Fibroblast of villous mesenchyme (primary cell): ENCODE results near the gene CATSPER3. TPM values are rescaled to one million over a fixed set of nuclear protein-coding genes. Genes with fewer than 3 reads are reported as not detected.

Experiments
- DNase-seq: peaks from one replicate; pipeline ENCODE4 v3.0.0-alpha.2; 2010; ENCODE audit warnings: low read depth
- H3K4me3 ChIP-seq: 2 replicates; pipeline ENCODE4 v1.5.1; 2011; ENCODE audit warnings: low read depth, mild to moderate bottlenecking, low read length
- total RNA-seq: library from RNA; depleted of rRNA; stranded (reverse); fragments of >200 nt; gene quantifications from 2 replicates; pipeline ENCODE4 v1.2.3, GENCODE V29; 2012
- TF ChIP-seq, protein P1 (sequence below): IDR thresholded peaks from 2 replicates; pipeline ENCODE4 v1.5.1; 2012; ENCODE audit warnings: low read depth, mild to moderate bottlenecking, low read length; ENCODE audit not compliant: insufficient read depth

The CATSPER3 gene
- total RNA-seq, 1 donor, result under 0.01 TPM

DNA sequence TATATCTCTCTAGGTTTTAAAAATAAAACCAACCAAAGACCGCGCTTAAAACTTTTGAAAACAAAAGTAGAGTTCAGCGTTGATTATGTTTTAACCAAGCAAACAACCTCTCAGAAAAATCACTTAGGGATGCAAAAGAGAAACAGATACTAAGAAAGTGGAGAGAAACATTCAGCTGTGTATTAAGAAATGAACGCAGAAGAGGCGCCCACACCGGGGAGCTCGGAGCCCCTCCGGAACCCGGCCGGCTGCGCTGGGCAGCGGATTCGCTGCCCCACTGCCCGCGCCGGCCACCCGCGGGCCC is 64.9 kb downstream of the CATSPER3 start:
- no peak for DNase-seq
- peak overlapping the region; percentile 88 for H3K4me3 ChIP-seq
- TF ChIP-seq, protein P1, sequence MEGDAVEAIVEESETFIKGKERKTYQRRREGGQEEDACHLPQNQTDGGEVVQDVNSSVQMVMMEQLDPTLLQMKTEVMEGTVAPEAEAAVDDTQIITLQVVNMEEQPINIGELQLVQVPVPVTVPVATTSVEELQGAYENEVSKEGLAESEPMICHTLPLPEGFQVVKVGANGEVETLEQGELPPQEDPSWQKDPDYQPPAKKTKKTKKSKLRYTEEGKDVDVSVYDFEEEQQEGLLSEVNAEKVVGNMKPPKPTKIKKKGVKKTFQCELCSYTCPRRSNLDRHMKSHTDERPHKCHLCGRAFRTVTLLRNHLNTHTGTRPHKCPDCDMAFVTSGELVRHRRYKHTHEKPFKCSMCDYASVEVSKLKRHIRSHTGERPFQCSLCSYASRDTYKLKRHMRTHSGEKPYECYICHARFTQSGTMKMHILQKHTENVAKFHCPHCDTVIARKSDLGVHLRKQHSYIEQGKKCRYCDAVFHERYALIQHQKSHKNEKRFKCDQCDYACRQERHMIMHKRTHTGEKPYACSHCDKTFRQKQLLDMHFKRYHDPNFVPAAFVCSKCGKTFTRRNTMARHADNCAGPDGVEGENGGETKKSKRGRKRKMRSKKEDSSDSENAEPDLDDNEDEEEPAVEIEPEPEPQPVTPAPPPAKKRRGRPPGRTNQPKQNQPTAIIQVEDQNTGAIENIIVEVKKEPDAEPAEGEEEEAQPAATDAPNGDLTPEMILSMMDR, result no peak

DNA sequence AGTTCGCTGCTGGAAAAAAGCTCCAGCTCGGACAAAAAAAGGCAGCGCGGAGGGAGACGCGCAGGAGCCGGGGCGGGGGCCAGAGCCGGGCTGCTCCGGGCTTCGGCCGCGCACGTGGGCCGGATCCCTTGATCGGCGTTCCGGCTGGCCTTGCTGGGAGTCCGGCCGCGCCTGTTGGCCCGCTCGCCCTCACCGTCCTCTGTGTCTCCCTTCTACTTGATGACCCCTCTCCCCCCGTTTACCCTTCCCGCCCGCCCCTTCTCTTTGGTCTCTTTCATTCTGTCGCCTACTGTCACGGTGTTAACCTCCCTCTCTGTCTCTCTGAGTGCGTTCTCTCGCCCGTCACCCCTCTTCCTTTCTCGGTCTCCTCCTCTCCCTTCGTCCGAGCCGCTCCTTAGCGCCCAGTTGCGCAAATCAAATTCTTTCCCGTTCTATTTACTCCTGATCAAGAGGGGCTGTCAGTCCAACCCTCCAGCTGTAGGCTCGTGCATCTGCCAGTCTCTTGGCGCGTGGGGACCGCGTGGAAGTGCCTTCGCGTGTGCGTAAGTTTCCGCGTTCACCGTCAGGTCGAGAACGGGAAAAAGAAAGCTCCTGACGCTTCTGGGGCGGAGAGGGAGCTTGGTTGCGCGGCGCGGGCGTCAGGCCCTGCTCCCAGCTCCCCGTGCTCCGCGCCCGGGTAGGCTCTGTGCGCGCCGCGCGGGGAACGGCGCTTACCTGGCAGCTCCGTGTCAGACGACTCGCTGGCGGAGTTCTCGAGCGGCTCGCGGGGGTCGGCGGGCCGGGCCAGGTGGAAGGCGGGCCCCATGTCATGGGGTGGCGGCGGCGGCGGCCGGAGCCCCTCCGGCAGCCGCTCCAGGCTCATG is 65.5 kb downstream of the CATSPER3 start:
- peak; percentile 56 for DNase-seq
- TF ChIP-seq, protein P1, result no peak
- peak overlapping the region; percentile 88 for H3K4me3 ChIP-seq

DNA sequence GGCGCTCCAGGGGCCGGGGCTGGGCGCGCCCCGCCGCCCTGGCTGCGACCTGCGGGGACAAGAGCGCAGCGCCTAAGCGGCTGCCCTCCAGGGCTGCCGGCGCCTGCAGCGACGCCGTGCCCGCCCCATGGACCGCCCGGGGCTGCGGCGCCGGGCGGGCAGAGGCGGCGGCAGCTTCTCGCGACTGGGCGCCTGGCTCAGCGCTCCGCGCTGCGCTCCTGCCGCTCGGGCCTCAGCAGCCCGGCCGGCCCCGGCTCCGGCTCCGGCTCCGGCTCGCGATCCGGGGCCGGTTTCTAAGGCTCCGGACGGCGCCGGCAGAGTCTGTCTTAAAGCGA is 66.2 kb downstream of the CATSPER3 start, which contains the start of gene PITX1:
Gene PITX1, minus strand, starts transcription at position 328 of the 335 bp plus-strand sequence. CDS start 347 bp downstream, outside the sequence.
- DNase-seq, result no peak
- H3K4me3 ChIP-seq, result peak within 1 kb of the TSS; percentile 88
- TF ChIP-seq, protein P1, result no peak

DNA sequence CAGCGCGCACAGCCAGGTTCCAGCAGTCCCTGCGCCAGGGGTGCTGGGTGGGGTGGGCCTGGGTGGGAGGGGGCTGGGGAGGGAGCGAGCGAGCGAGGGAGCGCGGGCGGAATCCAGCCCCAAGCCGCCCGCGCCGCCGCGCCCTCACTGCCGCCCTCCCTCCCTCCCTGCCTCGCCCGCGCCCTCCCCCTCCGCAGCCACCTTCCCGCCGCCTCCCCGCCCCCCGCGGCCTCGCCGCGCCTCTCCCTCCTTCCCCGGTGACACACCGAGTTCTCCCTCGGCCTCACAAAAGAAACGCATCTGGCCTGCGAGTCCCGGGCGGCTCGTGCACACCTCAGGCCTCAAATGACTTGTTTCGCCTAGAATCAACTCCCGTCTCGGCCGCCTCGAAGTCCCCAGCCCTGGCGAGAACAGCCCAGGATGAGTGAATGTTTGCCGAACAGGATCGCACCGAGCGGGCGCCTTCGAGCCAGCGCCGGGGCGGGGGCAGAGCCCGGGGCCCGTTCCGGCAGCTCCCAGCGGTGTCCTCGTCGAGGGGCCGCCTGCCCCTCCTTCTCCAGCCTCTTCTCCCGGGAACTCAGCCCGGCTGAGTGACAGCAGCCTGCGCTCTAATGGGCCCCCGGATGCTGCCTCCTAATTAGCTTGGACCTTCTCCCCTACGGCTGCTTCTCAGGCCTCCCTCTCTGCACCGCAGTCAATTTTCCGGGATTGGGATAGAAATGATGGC is 66.7 kb downstream of the CATSPER3 start:
- TF ChIP-seq, protein P1, result no peak
- peak; percentile 76 for DNase-seq
- peak overlapping the region; percentile 88 for H3K4me3 ChIP-seq

DNA sequence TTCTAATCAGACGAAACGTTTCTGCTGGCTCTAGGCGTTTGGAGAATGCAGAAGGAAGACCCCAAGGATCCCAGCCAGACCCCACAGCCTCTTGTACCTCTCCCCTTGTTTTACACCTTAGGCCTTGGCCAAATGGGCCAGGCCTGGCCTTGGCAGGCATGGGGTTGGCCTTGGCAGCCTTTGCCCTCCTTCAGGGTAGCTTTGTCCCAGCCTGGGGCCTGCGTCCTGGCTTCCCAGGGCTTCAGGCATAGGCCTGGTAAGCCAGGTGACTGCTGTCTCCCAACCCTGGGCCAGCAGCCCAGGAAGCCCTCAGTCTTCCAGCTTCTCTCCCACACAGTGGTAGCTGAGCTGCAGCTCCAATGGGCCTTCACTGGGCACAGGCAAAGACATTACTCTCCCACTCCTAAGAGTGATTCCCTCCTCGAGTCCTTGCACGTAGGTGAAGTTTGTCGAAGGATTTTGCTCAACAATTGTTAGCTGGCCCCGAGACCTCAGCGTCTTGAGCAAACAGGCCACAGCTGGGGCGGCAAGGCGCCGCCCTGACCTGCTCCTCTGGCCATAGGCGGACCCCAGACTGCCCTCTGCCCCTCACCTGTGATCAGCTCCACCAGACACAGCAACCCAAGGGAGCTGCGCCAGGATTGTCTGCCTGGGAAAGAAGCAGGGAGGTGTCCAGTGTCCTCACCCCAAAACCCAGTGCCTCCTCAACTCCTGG is 67.4 kb downstream of the CATSPER3 start:
- TF ChIP-seq, protein P1, result no peak
- no peak for DNase-seq
- no peak overlapping the region for H3K4me3 ChIP-seq

DNA sequence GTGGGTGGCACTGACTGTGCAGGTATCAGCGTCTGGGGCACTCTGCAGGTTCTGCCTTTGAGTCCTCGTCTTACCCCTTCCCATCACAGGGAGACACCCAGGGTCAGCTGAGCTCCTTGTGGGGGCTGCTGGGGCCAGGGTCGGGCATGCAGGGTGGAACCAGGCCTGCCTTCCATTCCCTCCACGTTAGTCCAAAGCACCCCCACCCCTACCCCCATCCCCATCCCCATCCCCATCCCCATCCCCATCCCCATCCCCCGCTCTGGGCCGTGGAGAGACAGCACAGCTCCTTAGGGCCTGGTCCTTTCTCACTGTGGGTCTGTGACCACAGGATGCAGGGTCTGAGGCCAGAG is 67.9 kb downstream of the CATSPER3 start:
- DNase-seq, result no peak
- TF ChIP-seq, protein P1, result no peak
- H3K4me3 ChIP-seq, result no peak overlapping the region
